Caki2 (cell line): ENCODE results near the gene TMEM52B. TPM values are rescaled to one million over a fixed set of nuclear protein-coding genes. Genes with fewer than 3 reads are reported as not detected.
"Not testable (repeated sequence)": the region's sequence is repeated elsewhere in the genome, so short reads cannot be mapped to it uniquely, and the experiment has no call there.

Source experiments
- DNase-seq: peaks from one replicate; pipeline ENCODE4 v3.0.0-alpha.2; 2015; ENCODE audit warnings: low read depth
- in situ Hi-C: cut with HindIII; loops from 2 replicates; pipeline ENCODE4 v1.10.0; 2016; ENCODE audit warnings: low sequenced_read_pairs, low pct_unique_long_range_greater_than_20kb, mixed read lengths
- total RNA-seq: library from RNA; depleted of rRNA; stranded (reverse); fragments of >200 nt; shearing (Covaris generic); gene quantifications from 2 replicates; pipeline ENCODE4 v1.2.3, GENCODE V29; 2014; ENCODE audit warnings: low replicate concordance

TMEM52B gene
- total RNA-seq, 1 experiment from 2014 or later = not detected

- no peak for DNase-seq
- in situ Hi-C loops = no loop called here
Observed at GRCh38 chr12:10167599-10167998, 11.2 kb upstream of the TMEM52B start.

- DNase-seq = no peak
- in situ Hi-C loops = no loop called here
Observed at GRCh38 chr12:10169104-10169503, 9.7 kb upstream of the TMEM52B start.

- no peak for DNase-seq
- in situ Hi-C loops = no loop called here
Observed at GRCh38 chr12:10170216-10170615, 8.6 kb upstream of the TMEM52B start.

GRCh38 chr12:10171973-10172728 lies 6.7 kb upstream of the TMEM52B start, which contains the start of gene OLR1:
OLR1 (minus strand) TSS chr12:10172132; CDS start chr12:10172077, 55 bp downstream.
- DNase-seq = no peak
- in situ Hi-C loops = no loop called here

GRCh38 chr12:10174986-10175614 lies 3.7 kb upstream of the TMEM52B start:
- in situ Hi-C loops = no loop called here
- DNase-seq = no peak

GRCh38 chr12:10175846-10176636 lies 2.8 kb upstream of the TMEM52B start:
- DNase-seq = no peak

GRCh38 chr12:10179776-10180181 lies 947 bp downstream of the TMEM52B start:
- in situ Hi-C loops = no loop called here
- DNase-seq = peak; percentile 24

More at GRCh38 chr12:10175846-10176636, 2.8 kb upstream of the TMEM52B start:
- in situ Hi-C loops = no loop called here

GRCh38 chr12:10182354-10183049 lies 3.7 kb downstream of the TMEM52B start:
- in situ Hi-C loops = no loop called here
- no peak for DNase-seq

GRCh38 chr12:10184261-10184843 lies 5.5 kb downstream of the TMEM52B start:
- no peak for DNase-seq
- in situ Hi-C loops = no loop called here

GRCh38 chr12:10186299-10186698 lies 7.5 kb downstream of the TMEM52B start:
- in situ Hi-C loops = no loop called here
- DNase-seq = no peak

- in situ Hi-C loops, DNase-seq: not testable (repeated sequence)
Observed at GRCh38 chr12:10186958-10187357, 8.1 kb downstream of the TMEM52B start.

- DNase-seq = no peak
- in situ Hi-C loops = no loop called here
Observed at GRCh38 chr12:10189653-10190052, 10.8 kb downstream of the TMEM52B start.

GRCh38 chr12:10190558-10191388 lies 11.9 kb downstream of the TMEM52B start:
- peak; percentile 59 for DNase-seq

GRCh38 chr12:10191865-10192264 lies 13.0 kb downstream of the TMEM52B start:
- in situ Hi-C loops = no loop called here
- DNase-seq = peak; percentile 65

More at GRCh38 chr12:10190558-10191388, 11.9 kb downstream of the TMEM52B start:
- in situ Hi-C loops = no loop called here

GRCh38 chr12:10194160-10194670 lies 15.4 kb downstream of the TMEM52B start:
- no peak for DNase-seq
- in situ Hi-C loops = no loop called here

GRCh38 chr12:10196210-10196609 lies 17.4 kb downstream of the TMEM52B start:
- DNase-seq = no peak
- in situ Hi-C loops = no loop called here

GRCh38 chr12:10197879-10198278 lies 19.0 kb downstream of the TMEM52B start:
- no peak for DNase-seq
- in situ Hi-C loops = no loop called here
